GM21723 (cell line): ENCODE results near the gene TMEM25.

Experiments
- ATAC-seq: cut with Tn5 transposase; IDR thresholded peaks from one replicate; pipeline ENCODE4 v1.9.1; 2021; ENCODE audit warnings: mild to moderate bottlenecking, moderate library complexity; ENCODE audit not compliant: unreplicated experiment

Gene TMEM25

DNA sequence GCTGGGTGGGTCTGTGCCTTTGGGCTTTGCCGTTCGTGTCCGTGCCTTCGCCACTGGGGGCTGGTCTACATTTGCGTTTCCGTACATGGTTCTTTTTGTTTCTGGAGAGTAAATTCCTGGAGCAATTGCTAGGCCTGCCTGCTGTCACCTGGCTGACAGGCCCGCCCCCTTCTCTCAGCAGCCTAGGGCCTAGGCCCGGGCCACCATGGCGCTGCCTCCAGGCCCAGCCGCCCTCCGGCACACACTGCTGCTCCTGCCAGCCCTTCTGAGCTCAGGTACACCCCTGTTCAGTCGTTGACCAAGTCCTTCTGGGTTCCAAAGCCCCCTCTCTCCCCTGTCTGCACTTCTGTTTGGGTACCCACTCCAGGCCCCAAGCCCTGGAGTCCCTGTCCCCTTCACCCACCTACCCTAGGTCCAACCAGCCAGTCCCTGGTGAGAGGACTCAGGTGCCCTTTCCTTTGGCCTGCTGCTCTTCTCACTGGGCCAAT lies 649 bp downstream of the TMEM25 start:
- ATAC-seq: no peak

DNA sequence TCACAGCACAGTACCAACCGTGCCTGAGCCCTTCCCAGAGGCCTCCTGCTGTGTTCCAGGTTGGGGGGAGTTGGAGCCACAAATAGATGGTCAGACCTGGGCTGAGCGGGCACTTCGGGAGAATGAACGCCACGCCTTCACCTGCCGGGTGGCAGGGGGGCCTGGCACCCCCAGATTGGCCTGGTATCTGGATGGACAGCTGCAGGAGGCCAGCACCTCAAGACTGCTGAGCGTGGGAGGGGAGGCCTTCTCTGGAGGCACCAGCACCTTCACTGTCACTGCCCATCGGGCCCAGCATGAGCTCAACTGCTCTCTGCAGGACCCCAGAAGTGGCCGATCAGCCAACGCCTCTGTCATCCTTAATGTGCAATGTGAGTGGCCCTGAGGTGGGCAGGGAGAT lies 1.1 kb downstream of the TMEM25 start:
- ATAC-seq: no peak

DNA sequence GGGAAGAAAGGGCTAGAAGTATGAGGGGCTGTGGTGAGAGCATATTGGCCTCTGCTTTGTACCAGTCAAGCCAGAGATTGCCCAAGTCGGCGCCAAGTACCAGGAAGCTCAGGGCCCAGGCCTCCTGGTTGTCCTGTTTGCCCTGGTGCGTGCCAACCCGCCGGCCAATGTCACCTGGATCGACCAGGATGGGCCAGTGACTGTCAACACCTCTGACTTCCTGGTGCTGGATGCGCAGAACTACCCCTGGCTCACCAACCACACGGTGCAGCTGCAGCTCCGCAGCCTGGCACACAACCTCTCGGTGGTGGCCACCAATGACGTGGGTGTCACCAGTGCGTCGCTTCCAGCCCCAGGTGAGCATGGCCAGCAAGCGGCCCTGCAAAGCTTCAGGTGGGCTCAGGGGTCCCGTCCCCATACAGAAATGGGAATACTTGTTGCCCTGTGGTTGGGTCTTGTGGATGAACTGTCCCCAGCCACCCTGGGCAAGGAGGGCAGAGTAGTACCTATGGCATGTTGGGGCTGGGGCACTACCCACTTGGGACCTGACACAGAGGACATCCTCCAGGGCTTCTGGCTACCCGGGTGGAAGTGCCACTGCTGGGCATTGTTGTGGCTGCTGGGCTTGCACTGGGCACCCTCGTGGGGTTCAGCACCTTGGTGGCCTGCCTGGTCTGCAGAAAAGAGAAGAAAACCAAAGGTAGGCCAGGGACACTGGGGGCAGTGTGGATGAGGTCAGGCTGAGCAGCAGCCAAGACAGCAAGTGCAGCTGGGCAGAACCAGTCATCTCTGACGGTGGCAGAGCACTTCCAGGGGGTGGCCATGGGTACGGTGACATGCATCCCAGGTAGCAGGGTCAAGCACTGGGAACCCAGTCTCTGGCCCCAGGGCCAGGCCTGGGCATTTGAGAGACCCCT lies 2.1 kb downstream of the TMEM25 start:
- no peak for ATAC-seq

DNA sequence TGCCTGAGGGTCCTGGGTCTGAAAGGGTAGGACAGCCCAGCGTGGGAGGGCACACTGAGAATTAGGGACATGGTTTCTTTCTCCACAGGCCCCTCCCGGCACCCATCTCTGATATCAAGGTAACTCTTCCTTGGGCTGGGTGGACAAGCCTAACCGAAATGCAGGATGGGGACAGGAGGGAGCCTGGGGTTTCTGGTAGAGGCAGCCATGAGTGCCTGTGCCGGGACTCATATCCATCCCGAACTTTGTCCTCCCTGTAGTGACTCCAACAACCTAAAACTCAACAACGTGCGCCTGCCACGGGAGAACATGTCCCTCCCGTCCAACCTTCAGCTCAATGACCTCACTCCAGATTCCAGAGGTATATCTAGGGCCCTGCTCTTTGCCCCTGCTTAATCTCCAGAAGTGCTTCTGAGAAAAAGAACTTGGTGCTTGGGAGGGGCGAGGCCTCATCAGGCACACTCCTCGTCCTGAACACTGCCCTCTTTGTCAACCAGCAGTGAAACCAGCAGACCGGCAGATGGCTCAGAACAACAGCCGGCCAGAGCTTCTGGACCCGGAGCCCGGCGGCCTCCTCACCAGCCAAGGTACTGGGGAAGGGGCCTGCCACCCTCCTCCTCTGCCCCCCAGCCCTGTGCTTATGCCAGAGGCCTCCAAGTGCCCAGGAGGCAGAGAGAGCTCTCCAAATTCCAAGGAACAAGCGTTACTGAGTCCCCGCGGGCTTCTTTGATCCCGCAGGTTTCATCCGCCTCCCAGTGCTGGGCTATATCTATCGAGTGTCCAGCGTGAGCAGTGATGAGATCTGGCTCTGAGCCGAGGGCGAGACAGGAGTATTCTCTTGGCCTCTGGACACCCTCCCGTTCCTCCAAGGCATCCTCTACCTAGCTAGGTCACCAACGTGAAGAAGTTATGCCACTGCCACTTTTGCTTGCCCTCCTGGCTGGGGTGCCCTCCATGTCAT lies 3.1 kb downstream of the TMEM25 start:
- no peak for ATAC-seq

DNA sequence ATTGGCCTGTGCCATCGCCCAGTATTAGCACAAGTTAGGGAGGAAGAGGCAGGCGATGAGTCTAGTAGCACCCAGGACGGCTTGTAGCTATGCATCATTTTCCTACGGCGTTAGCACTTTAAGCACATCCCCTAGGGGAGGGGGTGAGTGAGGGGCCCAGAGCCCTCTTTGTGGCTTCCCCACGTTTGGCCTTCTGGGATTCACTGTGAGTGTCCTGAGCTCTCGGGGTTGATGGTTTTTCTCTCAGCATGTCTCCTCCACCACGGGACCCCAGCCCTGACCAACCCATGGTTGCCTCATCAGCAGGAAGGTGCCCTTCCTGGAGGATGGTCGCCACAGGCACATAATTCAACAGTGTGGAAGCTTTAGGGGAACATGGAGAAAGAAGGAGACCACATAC lies 4.3 kb downstream of the TMEM25 start:
- no peak for ATAC-seq

DNA sequence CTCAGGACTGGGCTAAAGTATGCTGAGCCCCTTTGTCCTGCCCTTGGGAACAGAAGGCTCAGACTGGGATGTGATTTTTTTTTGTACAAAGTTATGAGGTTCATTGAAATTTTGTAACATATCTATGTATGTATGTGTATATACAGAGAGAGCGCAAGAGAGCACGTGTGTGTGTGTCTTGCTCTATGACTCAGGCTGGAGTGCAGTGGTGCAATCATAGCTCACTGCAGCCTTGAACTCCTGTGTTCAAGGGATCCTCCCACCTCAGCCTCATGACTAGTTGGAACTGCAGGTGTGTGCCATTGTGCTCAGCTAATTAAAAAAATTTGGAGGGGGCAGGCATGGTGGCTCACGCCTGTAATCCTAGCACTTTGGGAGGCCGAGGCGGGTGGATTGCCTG lies 5.7 kb downstream of the TMEM25 start:
- ATAC-seq: no peak

DNA sequence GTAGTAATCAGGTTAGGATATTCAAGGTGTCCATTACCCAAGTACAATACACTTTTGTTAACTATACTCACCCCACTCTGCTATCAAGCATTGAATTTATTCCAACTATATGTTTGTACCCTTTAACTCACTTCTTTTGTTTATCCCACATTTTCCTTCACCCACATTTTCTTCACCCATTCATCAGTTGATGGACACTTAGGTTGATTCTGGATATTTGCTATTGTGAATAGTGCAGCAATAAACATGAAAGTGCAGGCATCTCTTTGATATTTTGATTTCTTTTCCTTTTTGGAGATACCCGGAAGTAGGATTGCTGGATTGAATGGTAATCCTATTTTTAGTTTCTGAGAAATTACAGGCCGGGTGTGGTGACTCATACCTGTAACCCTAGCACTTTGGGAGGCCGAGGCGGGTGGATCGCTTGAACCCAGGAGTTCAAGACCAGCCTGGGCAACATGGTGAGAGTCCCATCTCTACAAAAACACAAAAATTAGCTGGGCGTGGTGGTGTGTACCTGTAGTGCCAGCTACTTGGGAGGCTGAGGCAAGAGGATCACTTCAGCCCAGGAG lies 6.5 kb downstream of the TMEM25 start:
- no peak for ATAC-seq

DNA sequence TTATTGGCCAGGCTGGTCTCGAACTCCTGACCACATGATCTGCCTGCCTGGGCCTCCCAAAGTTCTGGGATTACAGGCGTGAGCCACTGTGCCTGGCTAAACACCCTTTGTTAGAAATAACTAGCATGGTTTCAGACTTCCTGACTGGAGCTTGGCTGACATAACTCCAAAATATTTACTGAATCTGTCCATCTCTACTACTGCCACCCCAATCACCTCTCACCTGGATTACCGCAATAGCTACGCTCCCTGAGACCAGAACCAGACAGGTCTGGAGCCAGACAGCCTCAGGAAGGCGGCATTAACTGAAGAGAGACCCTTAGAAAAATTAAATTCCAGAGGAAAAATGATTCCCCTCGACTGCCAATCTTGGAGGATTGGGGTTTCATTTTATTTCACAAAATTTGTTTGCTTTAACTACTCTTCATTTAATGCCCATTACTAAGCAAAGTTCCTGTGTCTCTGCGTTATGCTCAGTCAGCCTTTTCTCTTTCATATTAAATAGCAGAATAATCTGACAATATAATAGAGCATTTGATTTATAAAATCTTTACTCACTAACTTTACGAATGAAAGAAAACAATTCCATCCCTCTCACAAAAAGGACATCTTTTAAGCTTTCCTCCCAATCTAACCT lies 13.1 kb downstream of the TMEM25 start:
- ATAC-seq: no peak

DNA sequence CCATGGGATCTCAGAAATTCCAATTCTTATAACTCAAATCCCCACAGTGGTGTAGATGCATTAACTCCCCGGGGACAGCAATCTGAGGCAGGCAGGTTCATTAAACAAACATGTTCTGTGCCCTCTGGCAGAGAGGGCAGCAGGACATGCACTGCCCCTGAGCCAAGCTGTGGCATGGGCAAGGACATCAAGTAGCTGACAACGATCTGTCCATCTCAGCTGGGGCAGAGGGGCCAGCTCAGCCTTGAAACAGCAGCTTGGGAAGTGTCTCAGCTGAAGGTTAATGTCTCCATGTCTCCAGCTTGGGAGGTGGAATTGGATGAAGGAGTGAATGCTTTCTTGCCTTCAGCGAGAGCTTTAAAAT lies 13.6 kb downstream of the TMEM25 start:
- no peak for ATAC-seq

DNA sequence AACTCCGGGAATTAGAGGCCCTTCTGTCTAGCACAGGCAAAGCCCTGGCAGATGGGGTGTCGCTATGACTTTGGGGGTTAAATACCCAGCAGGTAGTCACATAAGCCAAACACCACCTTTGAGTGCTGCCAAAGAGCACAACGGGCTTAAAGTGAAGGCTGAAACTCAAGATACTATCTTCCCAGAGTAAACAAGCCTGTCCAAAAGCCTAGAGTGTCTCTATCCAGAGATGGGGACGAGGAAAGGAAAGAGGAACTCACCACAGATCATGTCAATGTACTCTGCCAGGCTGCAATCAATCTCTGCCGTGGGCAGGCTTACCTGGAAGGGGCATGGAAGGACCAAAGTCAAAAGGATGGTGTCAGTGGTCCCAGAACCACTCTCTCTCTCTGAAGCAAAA lies 14.5 kb downstream of the TMEM25 start:
- no peak for ATAC-seq

DNA sequence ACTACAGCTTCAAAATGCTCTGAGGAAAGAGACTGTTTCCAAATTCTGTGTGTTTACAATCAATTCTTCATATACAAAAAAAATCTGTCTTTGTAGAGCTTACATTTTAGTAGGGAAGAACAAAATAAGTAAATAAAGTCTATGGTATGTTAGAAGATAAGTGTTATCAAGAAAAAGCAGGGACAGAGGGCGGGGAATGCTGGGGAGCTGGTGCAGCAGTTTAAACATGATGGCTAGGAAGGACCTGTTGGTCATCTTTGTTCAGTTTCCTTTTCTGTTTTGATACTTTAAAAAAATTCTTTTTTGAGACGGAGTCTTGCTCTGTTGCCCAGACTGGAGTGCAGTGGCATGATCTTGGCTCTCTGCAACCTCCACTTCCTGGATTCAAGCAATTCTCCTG lies 16.1 kb downstream of the TMEM25 start:
- no peak for ATAC-seq

DNA sequence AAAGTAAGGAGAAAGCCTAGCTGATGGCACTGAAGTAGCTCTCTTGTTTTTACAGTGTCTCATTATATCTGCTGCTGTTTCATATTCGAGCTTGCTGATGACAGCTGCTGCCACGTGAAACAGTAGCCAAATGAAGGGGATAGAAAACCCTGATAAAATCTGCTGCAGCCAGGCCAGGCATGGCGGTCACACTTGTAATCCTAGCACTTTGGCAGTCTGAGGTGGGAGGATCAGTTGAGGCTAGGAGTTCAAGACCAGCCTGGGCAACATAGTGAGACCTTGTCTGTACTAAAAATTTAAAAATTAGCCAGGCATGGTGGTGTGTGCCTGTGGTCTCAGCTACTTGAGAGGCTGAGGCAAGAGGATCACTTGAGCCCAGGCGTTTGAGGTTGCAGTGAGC lies 21.3 kb downstream of the TMEM25 start:
- ATAC-seq: no peak

DNA sequence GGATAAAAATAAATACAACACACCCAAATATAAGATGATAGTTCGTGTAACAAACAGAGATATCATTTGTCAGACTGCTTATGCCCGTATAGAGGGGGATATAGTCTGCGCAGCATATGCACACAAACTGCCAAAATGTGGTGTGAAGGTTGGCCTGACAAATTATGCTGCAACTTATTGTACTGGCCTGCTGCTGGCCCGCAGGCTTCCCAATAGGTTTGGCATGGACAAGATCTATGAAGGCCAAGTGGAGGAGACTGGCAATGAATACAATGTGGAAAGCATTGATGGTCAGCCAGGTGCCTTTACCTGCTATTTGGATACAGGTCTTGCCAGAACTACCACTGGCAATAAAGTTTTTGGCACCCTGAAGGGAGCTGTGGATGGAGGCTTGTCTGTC lies 29.8 kb downstream of the TMEM25 start:
- no peak for ATAC-seq

DNA sequence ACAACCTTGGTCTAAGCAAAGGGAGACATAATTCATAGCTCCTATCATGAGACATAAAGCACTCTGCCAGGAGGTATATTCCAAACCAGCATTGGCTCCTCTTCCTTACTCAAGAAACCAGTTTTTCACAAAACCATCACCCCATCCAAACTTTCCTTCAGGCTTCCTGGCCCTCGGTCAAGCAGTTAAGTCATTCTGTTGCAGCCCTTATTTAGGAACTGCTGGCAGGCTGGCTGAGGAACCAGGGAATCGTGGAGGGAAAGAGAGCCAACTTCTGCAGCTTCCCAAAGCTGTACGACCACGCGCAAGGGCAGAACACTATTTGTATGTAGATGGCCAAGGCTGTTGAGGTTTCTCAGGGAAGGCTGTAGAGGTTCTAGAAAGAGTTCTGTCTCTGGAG lies 34.1 kb downstream of the TMEM25 start:
- no peak for ATAC-seq

DNA sequence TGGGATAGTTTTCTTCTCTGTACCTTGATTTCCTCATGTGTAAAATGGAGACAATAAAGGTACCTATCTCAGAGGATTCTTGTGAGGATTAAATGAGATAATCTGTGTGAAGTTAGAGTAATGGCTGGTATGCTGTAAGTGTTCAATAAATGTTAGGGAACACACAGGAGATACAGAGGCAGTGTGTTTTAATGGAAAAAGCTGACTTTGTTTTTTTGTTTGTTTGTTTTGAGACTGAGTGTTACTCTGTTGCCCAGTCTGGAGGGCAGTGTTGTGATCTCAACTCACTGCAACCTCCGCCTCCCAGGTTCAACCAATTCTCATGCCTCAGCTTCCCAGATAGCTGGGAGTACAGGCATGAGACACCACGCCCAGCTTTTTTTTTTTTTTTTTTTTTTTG lies 38.7 kb downstream of the TMEM25 start:
- ATAC-seq: no peak

DNA sequence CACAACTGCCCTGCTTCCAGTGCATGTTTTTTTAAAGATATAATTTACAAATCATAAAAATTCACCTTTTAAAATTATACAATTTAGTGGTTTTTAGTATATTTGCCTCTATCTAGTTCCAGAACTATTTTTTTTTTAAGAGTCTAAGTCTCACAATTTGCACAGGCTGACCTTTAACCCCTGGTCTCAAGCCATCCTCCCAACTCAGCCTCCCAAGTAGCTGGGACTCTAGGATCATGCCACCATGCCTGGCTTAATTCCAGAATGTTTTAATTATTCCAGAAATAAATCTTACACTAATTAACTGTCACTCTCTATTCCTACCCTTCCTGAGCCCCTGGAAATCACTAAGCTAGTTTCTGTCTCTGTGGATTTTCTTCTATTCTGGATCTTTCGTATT lies 39.8 kb downstream of the TMEM25 start:
- no peak for ATAC-seq

DNA sequence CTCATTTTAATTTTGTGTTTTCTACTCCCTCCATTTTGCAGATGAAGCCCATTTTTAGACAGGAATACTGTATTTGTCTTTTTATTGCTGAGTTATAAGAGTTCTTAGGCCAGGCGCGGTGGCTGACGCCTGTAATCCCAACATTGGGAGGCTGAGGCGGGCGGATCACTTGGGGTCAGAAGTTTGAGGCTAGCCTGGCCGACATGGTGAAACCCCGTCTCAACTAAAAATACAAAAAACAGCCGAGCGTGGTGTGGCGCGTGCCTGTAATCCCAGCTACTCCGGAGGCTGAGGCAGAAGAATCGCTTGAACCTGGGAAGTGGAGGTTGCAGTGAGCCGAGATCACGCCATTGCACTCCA lies 40.7 kb downstream of the TMEM25 start:
- peak; percentile 20 for ATAC-seq

DNA sequence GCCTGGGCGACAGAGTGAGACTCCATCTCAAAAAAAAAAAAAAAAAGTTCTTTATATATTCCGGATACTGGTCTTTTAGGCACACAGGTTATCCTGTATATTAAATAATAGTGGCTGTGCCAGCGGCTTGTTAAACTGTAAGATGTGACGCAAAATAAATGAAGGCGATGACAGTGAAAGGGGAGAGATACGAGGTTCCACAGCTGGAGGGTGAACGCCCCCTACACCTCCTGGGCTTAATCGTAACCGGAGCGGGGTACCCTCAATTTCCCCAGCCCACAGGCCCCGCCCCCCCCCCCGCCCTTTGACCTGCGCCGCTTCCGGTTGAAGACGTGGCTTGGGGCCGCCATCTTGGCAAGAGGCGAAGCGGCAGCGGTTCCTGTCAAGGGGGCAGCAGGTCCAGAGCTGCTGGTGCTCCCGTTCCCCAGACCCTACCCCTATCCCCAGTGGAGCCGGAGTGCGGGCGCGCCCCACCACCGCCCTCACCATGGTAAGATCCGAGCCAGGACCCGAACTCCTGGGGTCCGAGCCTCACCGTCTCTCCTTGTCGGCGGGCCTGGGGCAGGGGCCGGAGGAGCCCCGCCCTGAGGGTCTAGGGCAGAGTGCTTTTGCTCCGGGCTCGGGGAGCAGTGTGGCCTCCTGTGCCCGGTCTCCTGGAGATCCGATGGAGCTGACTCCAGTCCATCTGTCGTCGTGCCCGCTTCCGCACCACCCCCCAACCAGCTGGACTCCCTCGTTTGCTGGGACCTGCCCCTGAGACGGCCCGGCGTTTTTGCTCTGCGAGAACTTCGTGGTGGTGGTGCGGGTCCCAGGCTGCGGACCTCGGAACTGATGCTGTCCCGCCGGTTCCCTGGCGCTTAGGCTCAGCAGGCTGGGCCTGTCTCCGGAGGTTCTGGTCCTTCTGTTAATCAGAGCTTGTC lies 41.3 kb downstream of the TMEM25 start, which contains the start of gene ARCN1:
Gene ARCN1 (plus strand): TSS at position 349 of the 920 bp plus-strand sequence. CDS start 139 bp downstream, at position 488.
- peak; percentile 75 for ATAC-seq

DNA sequence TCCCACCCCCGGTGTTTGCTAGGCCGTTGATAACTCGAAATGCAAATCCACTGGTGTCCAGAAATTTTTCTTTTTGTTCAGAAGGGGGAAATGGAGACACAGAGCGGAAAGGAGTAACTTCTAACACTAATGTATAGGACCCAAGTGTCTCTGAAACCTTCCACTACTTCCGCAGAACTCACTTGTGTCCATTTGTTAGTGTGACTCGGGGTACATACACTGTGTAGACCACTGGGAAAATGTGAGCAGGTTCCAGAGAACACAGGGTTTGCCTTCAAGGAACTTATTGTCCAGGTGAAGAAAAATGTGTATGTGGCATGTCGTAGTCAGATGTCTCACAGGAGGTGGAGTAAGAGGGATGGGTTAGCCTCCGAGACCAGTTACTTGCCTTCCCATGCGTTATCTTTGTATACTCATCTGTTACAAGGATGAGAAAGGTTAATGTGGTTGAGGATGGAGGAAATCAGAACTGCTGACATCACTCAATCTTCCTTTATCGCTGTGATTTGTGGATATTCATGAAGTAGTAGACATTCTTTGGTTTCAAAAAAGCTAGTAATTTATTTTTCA lies 42.1 kb downstream of the TMEM25 start:
- peak; percentile 37 for ATAC-seq
